Naive B cell (primary cell): Measurements from ENCODE around the gene TNFRSF25. TPM values are rescaled to one million over a fixed set of nuclear protein-coding genes. Genes with fewer than 3 reads are reported as not detected.

Source experiments
- polyA plus RNA-seq, 6 donors: library from polyadenylated mRNA; unstranded; fragments of 300-500 nt; fragmentation: Illumina TruSeq; gene quantifications; one replicate each; pipeline ENCODE4 v1.2.3, GENCODE V29; 2021; ENCODE audit warnings: low read depth in 6 of 6

The TNFRSF25 gene
- polyA plus RNA-seq, 6 donors from 2014 or later, result 0.28 to 0.68 TPM; not detected in 4

Other genes with a start within 250 kb of the TNFRSF25 start
- 10 to 100 TPM in 4 of 6 donors, 1 to 10 TPM in 2; 5.4 to 16.2 (median 11.6) TPM for gene ICMT, start 230.2 kb downstream of the TNFRSF25 start, polyA plus RNA-seq
- not detected for gene HES3, start 222.0 kb downstream of the TNFRSF25 start, polyA plus RNA-seq
- not detected for gene GPR153, start 205.1 kb downstream of the TNFRSF25 start, polyA plus RNA-seq
- 1 to 10 TPM; 1.8 to 3.7 (median 2.9) TPM for gene ACOT7, start 72.4 kb downstream of the TNFRSF25 start, polyA plus RNA-seq
- not detected for gene HES2, start 46.3 kb downstream of the TNFRSF25 start, polyA plus RNA-seq
- not detected for gene ESPN, start 41.4 kb downstream of the TNFRSF25 start, polyA plus RNA-seq
- gene PLEKHG5, start 25.5 kb upstream of the TNFRSF25 start, polyA plus RNA-seq, result not detected
- gene NOL9, start 88.3 kb upstream of the TNFRSF25 start, polyA plus RNA-seq, result 10 to 100 TPM in 5 of 6 donors, 1 to 10 TPM in 1; 4.1 to 22.3 (median 18.4) TPM
- gene TAS1R1, start 89.1 kb upstream of the TNFRSF25 start, polyA plus RNA-seq, result under 1 TPM in 2 of 6 donors, not detected in 4; 0.16 to 0.22 TPM
- 10 to 100 TPM; 13.3 to 30.2 (median 24.4) TPM for gene ZBTB48, start 113.8 kb upstream of the TNFRSF25 start, polyA plus RNA-seq
- 10 to 100 TPM in 4 of 6 donors, 1 to 10 TPM in 2; 9.7 to 17.9 (median 10.5) TPM for gene KLHL21, start 136.7 kb upstream of the TNFRSF25 start, polyA plus RNA-seq
- 1 to 10 TPM; 2.7 to 6.0 (median 4.2) TPM for gene PHF13, start 147.6 kb upstream of the TNFRSF25 start, polyA plus RNA-seq
- 10 to 100 TPM; 10.4 to 26.9 (median 21.7) TPM for gene THAP3, start 158.7 kb upstream of the TNFRSF25 start, polyA plus RNA-seq
- 10 to 100 TPM; 17.4 to 24.6 (median 20.5) TPM for gene DNAJC11, start 235.6 kb upstream of the TNFRSF25 start, polyA plus RNA-seq